ENCODE results near the gene SLC1A2.

Gene SLC1A2

DNA sequence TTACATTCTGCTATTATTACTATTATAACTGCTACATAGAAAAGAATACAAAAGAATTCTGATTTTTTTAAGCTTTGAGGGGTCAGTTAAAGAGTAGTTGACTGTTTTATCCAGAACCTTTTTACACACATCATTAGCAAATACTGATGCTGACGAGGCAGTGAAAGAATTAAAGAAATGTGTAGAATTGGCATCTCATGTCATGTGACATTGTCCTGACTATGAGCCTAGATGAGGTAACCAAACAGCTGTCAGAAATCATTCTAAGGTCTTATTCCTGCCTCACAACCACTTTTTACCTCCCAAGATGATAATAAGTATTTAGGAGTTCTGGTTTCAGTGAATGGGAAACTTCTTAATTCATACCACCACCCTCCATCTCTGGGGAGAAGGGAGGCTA lies 121.0 kb downstream of the SLC1A2 start:
- Histone ChIP-seq H2AK5ac (ENCODE audit: low read depth, low read length) (no peak overlapping the region), H2BK12ac (ENCODE audit: low read length) (no peak overlapping the region), H2BK5ac (ENCODE audit: low read length) (no peak overlapping the region), H3K27me3 (ENCODE audit: control insufficient read depth in 3 of 3, insufficient read depth in 3 of 3, low read depth in 1 of 3, low read length in 3 of 3) (no peaks in the 10 kb centered on the region), H3K18ac (ENCODE audit: low read length) (no peak overlapping the region), H3K4me3 (ENCODE audit: low read length in 2 of 2) (no peak overlapping the region), H3K14ac (ENCODE audit: low read length) (no peak overlapping the region), H4K91ac (ENCODE audit: low read depth, low read length, poor library complexity) (no peak overlapping the region), H2BK15ac (ENCODE audit: low read length) (no peak overlapping the region), H2AFZ (ENCODE audit: low read length) (no peak overlapping the region), H3K9me3 (replicated peaks in 1 of 2; ENCODE audit: control insufficient read depth in 2 of 2, insufficient read depth in 1 of 2, low read depth in 1 of 2, low read length in 2 of 2) (no peaks in the 10 kb centered on the region), H3K4ac (ENCODE audit: low read length) (no peak overlapping the region), H3K27ac (replicated peaks; ENCODE audit: low read length) (no peak overlapping the region), H3K36me3 (replicated peaks in 1 of 2; ENCODE audit: control insufficient read depth in 2 of 2, insufficient read depth in 2 of 2, low read length in 2 of 2) (no peaks in the 10 kb centered on the region), H3K9ac (ENCODE audit: low read depth, low read length, poor library complexity) (no peak overlapping the region), H3K23ac (ENCODE audit: low read depth, low read length, poor library complexity) (no peak overlapping the region), H3K4me1 (ENCODE audit: control insufficient read depth in 2 of 2, insufficient read depth in 1 of 2, low read depth in 1 of 2, low read length in 2 of 2) (no peaks in the 10 kb centered on the region), H3K79me1 (ENCODE audit: low read depth, low read length) (no peaks in the 10 kb centered on the region), H2BK120ac (ENCODE audit: low read depth, low read length) (no peak overlapping the region), H4K8ac (ENCODE audit: low read depth, low read length) (no peak overlapping the region), H3K4me2 (ENCODE audit: insufficient read depth, low read length, poor library complexity, severe bottlenecking) (no peak overlapping the region)
- no peak for DNase-seq (ENCODE audit: low spot score)
- no CpG with 5 or more reads among the region's 1 CpG for WGBS, 2 donors (ENCODE audit: extremely low coverage in 2 of 2, insufficient read length in 2 of 2, insufficient replicate concordance in 1 of 2)

DNA sequence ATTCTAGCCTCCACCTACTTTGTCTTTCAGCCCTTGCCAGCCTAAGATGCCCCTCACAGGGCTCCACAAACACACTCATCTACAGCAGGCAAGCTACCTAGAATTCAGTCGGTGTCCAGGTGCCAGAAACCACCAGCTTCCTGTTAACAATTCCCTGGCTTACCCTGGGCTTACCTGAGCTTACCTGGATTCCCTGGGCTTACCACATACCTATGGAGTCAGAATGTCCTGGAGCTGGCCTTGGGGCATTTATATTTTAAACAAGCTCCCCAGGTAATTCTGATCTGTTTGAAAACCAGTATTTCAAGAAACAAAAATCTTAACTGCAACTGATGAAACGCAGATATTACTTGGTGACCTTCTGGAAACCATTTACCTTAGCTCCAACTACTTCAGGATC lies 123.6 kb downstream of the SLC1A2 start:
- H2AFZ ChIP-seq (ENCODE audit: low read length) = no peak overlapping the region
- no peak overlapping the region for H3K27ac ChIP-seq (replicated peaks; ENCODE audit: low read length)
- no peak overlapping the region for H3K14ac ChIP-seq (ENCODE audit: low read length)
- H4K91ac ChIP-seq (ENCODE audit: low read depth, low read length, poor library complexity) = no peak overlapping the region
- no peak overlapping the region for H3K18ac ChIP-seq (ENCODE audit: low read length)
- no peak overlapping the region for H2BK5ac ChIP-seq (ENCODE audit: low read length)
- H2BK15ac ChIP-seq (ENCODE audit: low read length) = no peak overlapping the region
- H2BK12ac ChIP-seq (ENCODE audit: low read length) = no peak overlapping the region
- WGBS, 2 donors (ENCODE audit: extremely low coverage in 2 of 2, insufficient read length in 2 of 2, insufficient replicate concordance in 1 of 2) = no CpG with 5 or more reads among the region's 2 CpGs
- H3K9ac ChIP-seq (ENCODE audit: low read depth, low read length, poor library complexity) = no peak overlapping the region
- no peak for DNase-seq (ENCODE audit: low spot score)
- H3K9me3 ChIP-seq (replicated peaks in 1 of 2; ENCODE audit: control insufficient read depth in 2 of 2, insufficient read depth in 1 of 2, low read depth in 1 of 2, low read length in 2 of 2) = no peaks in the 10 kb centered on the region
- H3K79me1 ChIP-seq (ENCODE audit: low read depth, low read length) = no peaks in the 10 kb centered on the region
- H4K8ac ChIP-seq (ENCODE audit: low read depth, low read length) = no peak overlapping the region
- H3K4me2 ChIP-seq (ENCODE audit: insufficient read depth, low read length, poor library complexity, severe bottlenecking) = no peak overlapping the region
- no peak overlapping the region for H3K23ac ChIP-seq (ENCODE audit: low read depth, low read length, poor library complexity)
- H3K27me3 ChIP-seq (ENCODE audit: control insufficient read depth in 3 of 3, insufficient read depth in 3 of 3, low read depth in 1 of 3, low read length in 3 of 3) = no peaks in the 10 kb centered on the region
- H3K4me1 ChIP-seq (ENCODE audit: control insufficient read depth in 2 of 2, insufficient read depth in 1 of 2, low read depth in 1 of 2, low read length in 2 of 2) = no peaks in the 10 kb centered on the region
- H2BK120ac ChIP-seq (ENCODE audit: low read depth, low read length) = no peak overlapping the region
- no peak overlapping the region for H3K4ac ChIP-seq (ENCODE audit: low read length)
- no peak overlapping the region for H2AK5ac ChIP-seq (ENCODE audit: low read depth, low read length)
- H3K36me3 ChIP-seq (replicated peaks in 1 of 2; ENCODE audit: control insufficient read depth in 2 of 2, insufficient read depth in 2 of 2, low read length in 2 of 2) = no peaks in the 10 kb centered on the region
- H3K4me3 ChIP-seq (ENCODE audit: low read length in 2 of 2) = no peak overlapping the region

DNA sequence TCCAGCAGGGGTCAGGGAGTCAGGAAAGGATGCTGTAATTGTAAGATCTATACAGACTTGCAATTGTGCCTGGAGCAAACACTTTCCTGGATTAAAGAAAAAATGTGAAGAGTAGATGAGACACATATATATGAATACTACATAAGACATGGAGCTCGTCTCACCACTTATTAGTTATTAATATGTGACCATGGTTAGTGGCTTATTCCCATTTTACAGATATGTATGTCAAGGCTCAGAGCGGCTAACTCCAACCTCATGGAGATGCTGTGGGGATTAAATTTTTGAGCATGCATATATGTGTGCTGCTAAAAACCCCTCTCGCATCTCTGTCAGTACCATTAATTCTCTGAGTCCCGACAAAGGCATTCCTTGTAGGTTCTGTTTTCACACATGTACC lies 125.7 kb downstream of the SLC1A2 start:
- no peak overlapping the region for H2AK5ac ChIP-seq (ENCODE audit: low read depth, low read length)
- no peaks in the 10 kb centered on the region for H3K27me3 ChIP-seq (ENCODE audit: control insufficient read depth in 3 of 3, insufficient read depth in 3 of 3, low read depth in 1 of 3, low read length in 3 of 3)
- no peak overlapping the region for H3K4ac ChIP-seq (ENCODE audit: low read length)
- H4K8ac ChIP-seq (ENCODE audit: low read depth, low read length) = no peak overlapping the region
- peaks cover 0 to 5% of the 10 kb centered on the region in 2 donors for H3K4me1 ChIP-seq (ENCODE audit: control insufficient read depth in 2 of 2, insufficient read depth in 1 of 2, low read depth in 1 of 2, low read length in 2 of 2)
- no peak overlapping the region for H4K91ac ChIP-seq (ENCODE audit: low read depth, low read length, poor library complexity)
- no peak overlapping the region for H3K9ac ChIP-seq (ENCODE audit: low read depth, low read length, poor library complexity)
- no peak overlapping the region for H2AFZ ChIP-seq (ENCODE audit: low read length)
- H3K23ac ChIP-seq (ENCODE audit: low read depth, low read length, poor library complexity) = no peak overlapping the region
- H3K18ac ChIP-seq (ENCODE audit: low read length) = no peak overlapping the region
- no peak overlapping the region for H3K4me3 ChIP-seq (ENCODE audit: low read length in 2 of 2)
- H3K79me1 ChIP-seq (ENCODE audit: low read depth, low read length) = no peaks in the 10 kb centered on the region
- H3K27ac ChIP-seq (replicated peaks; ENCODE audit: low read length) = no peak overlapping the region
- no peaks in the 10 kb centered on the region for H3K9me3 ChIP-seq (replicated peaks in 1 of 2; ENCODE audit: control insufficient read depth in 2 of 2, insufficient read depth in 1 of 2, low read depth in 1 of 2, low read length in 2 of 2)
- H2BK120ac ChIP-seq (ENCODE audit: low read depth, low read length) = no peak overlapping the region
- no peak for DNase-seq (ENCODE audit: low spot score)
- no peak overlapping the region for H2BK15ac ChIP-seq (ENCODE audit: low read length)
- H3K36me3 ChIP-seq (replicated peaks in 1 of 2; ENCODE audit: control insufficient read depth in 2 of 2, insufficient read depth in 2 of 2, low read length in 2 of 2) = no peaks in the 10 kb centered on the region
- no CpG with 5 or more reads among the region's 4 CpGs for WGBS, 2 donors (ENCODE audit: extremely low coverage in 2 of 2, insufficient read length in 2 of 2, insufficient replicate concordance in 1 of 2)
- H2BK12ac ChIP-seq (ENCODE audit: low read length) = no peak overlapping the region
- H2BK5ac ChIP-seq (ENCODE audit: low read length) = no peak overlapping the region
- H3K4me2 ChIP-seq (ENCODE audit: insufficient read depth, low read length, poor library complexity, severe bottlenecking) = no peak overlapping the region
- H3K14ac ChIP-seq (ENCODE audit: low read length) = no peak overlapping the region

DNA sequence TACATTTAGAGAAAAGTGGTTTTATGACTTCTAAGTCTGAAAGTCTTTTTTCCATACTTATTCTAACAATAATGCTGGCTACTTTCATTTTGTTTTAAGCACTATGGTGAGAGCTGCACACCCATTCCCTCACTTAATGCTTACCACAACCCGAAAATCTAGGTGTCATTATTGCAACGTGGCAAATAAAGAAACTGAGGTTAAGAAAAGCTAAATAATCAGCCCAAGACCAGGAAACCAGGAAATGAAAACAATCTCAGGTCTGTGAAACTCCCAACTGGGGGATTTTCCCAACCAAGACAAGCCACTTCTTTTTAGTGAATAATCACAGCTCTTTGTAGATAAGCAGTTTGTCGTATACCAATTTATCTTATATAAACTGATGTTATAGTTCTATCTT lies 126.3 kb downstream of the SLC1A2 start:
- Histone ChIP-seq H2AFZ (ENCODE audit: low read length) (no peak overlapping the region), H3K18ac (ENCODE audit: low read length) (no peak overlapping the region), H4K8ac (ENCODE audit: low read depth, low read length) (no peak overlapping the region)

More for the DNA sequence above, 126.3 kb downstream of the SLC1A2 start:
- Histone ChIP-seq H3K4me1 (ENCODE audit: control insufficient read depth in 2 of 2, insufficient read depth in 1 of 2, low read depth in 1 of 2, low read length in 2 of 2) (peaks cover 0 to 8% of the 10 kb centered on the region in 2 donors), H2BK120ac (ENCODE audit: low read depth, low read length) (no peak overlapping the region), H3K14ac (ENCODE audit: low read length) (no peak overlapping the region), H3K36me3 (replicated peaks in 1 of 2; ENCODE audit: control insufficient read depth in 2 of 2, insufficient read depth in 2 of 2, low read length in 2 of 2) (no peaks in the 10 kb centered on the region), H3K4me2 (ENCODE audit: insufficient read depth, low read length, poor library complexity, severe bottlenecking) (no peak overlapping the region), H3K79me1 (ENCODE audit: low read depth, low read length) (no peaks in the 10 kb centered on the region), H3K4me3 (ENCODE audit: low read length in 2 of 2) (no peak overlapping the region), H2BK15ac (ENCODE audit: low read length) (no peak overlapping the region), H3K27me3 (ENCODE audit: control insufficient read depth in 3 of 3, insufficient read depth in 3 of 3, low read depth in 1 of 3, low read length in 3 of 3) (no peaks in the 10 kb centered on the region), H2BK12ac (ENCODE audit: low read length) (no peak overlapping the region), H3K9ac (ENCODE audit: low read depth, low read length, poor library complexity) (no peak overlapping the region), H4K91ac (ENCODE audit: low read depth, low read length, poor library complexity) (no peak overlapping the region), H3K23ac (ENCODE audit: low read depth, low read length, poor library complexity) (no peak overlapping the region), H2BK5ac (ENCODE audit: low read length) (no peak overlapping the region), H3K4ac (ENCODE audit: low read length) (no peak overlapping the region), H3K9me3 (replicated peaks in 1 of 2; ENCODE audit: control insufficient read depth in 2 of 2, insufficient read depth in 1 of 2, low read depth in 1 of 2, low read length in 2 of 2) (no peaks in the 10 kb centered on the region), H3K27ac (replicated peaks; ENCODE audit: low read length) (no peak overlapping the region), H2AK5ac (ENCODE audit: low read depth, low read length) (no peak overlapping the region)
- WGBS, 2 donors (ENCODE audit: extremely low coverage in 2 of 2, insufficient read length in 2 of 2, insufficient replicate concordance in 1 of 2) = no CpG with 5 or more reads among the region's 3 CpGs
- no peak for DNase-seq (ENCODE audit: low spot score)
